Stimulated activated CD4-positive, alpha-beta T cell treated with anti-CD3 and anti-CD28 coated beads, TNF-alpha, amount 100 ng/mL, for 1 hour (primary cell): ENCODE data around the gene CLIC6.
A peak's percentile ranks its signal among the peaks of the same experiment; 100 is the strongest.

Experiments used
- DNase-seq, 3 donors: peaks; one replicate each; pipeline ENCODE4 v3.0.0-alpha.2; 2020; ENCODE audit warnings: low read depth in 3 of 3, low spot score in 1 of 3

CLIC6 gene

DNA sequence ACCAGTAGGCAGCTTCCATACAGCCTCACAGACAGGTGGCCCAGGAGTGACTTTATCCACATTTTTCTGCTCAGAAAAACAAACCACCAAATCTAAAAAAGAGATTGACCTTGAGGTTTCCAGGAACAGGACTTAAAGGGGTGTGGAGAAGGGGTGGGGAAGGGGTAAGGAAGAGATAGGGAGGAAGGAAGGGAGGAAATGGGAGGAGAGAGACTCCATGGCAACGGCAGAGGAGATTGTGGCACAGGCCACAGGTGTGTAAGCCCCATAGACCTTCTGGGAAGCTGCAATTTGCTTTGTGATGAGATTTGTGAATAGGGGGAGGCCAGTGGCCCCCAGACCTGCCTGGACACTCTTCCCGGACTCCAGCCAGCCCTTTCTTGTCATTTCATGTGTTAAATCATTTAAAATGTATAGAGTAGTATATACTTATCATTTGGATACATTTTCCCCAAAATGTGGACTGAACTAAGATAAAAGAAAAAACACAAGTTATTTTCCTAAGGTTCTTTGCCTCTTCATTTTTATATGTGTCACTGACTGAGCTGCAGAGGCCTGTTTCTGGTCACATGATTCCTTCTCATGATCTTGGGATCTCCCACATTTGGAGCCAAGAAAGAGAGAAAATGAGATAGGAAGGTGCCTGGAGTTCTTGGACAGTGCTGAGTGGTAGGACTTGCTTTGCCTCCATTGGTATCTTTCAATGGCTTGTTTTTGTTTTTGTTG is 55.5 kb downstream of the CLIC6 start:
- no peak for DNase-seq

GRCh38 chr21:34724857-34725195 is 56.0 kb downstream of the CLIC6 start:
- DNase-seq, result no peak

DNA sequence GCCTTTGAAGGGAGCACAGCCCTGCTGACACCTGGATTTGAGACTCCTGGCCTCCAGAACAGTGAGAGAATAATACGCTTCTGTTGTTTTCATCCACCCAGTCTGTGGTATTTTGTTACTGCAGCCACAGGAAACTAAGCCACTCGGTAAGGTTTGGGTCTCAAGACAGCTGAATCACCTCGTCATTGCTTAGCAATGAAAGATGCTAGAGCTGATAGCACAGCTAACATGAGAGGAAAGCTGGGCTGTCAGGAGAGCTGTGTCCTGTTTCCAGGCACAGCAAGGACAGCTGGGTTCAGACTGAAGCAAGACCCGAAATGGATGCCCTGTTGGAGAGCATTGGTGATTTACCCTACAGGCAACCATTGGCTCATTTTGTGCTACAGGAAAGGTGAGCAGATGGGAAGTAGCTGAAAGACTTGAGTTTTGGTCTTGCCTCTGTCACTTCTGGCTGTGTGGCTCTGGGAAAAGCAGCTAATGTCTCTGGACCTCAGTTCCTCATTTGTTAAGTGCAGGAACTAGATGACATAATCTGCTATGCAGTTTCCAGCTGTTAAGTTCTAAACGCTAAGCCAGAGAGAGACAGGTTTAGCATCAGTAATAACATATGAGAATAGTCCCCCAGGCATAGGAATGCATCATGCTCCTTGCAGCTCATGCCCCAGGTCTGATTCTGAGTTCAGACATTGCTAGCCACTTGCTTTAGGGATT is 58.0 kb downstream of the CLIC6 start:
- DNase-seq, result no peak

DNA sequence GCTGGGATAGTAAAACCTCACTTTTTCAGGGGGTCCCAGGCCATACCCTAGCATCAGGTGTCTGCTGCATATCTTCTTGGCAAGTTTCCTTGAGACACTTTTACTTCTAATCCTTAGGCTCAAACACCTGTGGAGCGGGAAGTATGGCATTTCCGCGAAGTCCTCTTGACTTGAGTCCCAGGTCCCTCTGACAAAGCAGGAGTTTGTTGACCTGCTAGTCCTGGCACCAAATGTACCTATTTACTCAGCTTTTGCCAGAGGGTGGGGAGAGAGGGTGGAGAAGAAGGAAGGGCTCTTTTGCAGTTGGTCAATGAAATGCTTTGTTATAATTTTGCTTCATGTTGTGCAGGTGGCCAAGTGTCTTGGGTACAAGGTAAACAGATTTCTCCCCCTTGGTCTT is 59.7 kb downstream of the CLIC6 start:
- DNase-seq, result no peak

DNA sequence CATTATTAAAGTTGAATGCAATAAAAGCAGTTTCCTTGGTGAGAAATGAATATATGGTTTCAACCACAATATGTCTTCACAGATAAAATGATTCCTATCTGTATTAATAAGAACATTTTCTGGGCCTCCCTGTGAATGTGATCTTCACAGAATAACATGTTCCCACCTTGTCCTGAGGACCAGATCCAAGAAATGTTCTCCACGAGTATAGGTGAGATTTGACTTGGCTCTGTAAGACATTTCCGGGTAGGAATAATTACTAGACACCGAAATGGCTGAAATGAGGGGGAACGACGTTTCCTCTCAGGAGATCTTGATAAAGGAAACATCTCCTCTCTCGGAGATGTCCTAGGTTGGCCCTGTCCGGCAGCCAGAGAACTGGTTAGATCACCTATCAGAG is 61.4 kb downstream of the CLIC6 start:
- no peak for DNase-seq

DNA sequence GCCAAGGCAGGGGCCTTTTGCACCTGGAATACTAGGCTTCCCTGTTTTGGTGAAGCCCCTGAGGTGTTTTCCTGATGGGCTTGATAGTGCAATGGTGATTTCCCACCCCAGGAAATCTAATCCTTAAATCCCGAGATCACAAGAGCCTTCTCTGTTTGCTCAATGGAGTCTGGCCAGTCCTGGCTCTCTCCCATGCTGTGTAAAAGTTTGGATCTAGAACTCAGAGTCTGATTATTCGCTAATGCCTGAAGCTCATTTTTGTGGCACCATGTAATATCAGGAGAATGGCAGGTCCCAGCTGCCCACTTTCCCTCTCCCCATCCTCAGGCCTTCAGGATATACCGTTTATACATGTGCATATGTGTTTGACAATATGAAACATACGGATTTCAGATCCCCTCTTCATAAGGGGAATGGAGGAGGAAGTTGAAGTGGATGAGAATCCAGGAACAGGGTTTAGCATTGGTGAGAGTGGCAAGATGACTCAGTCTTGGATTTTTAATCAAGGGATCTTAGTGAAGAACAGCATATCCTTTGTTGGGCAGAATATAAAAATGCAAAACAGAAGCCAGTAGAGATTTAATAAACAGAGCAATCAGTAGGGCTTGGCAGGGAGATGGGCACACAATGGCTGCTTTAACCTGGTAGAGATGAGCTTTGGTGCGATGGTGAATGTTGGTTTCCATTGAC is 62.1 kb downstream of the CLIC6 start:
- no peak for DNase-seq

DNA sequence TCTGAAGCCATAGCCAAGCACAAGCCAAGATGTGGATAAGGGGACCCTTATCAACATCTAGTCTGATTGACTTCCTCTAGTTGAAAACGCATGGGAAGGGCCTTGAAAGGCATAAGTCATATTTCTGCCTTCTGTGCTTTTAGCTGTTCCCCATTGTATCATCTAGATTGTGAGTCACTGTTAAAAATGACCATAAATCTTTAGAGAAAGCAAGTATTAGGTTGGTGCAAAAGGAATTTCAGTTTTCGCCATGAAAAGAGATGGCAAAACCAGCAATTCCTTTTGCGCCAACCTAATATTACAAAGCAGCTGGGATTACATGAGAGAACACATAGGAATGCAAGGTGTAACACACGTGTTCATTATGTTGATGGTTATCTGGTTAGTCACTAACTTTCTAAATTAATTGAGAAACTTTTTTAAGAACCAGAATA is 63.6 kb downstream of the CLIC6 start:
- no peak for DNase-seq

DNA sequence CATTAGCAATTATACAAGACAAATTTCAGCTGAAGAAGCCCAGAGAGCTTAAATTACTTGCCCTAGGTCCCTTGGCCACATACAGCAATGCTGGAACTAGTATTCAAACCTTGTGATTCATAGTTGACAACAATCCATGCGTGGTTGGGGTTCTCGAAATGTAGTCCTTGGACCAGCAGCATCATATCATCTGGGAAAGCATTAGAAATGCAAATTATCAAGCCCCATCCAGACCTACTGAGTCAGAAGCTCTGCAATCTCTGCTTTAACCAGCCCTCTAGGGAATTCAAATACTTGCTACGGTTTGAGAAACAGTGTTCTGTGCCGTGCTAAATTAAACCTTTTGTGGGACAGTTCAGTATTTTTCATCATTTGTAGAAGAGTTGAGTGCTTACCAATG is 65.1 kb downstream of the CLIC6 start:
- DNase-seq, result no peak

DNA sequence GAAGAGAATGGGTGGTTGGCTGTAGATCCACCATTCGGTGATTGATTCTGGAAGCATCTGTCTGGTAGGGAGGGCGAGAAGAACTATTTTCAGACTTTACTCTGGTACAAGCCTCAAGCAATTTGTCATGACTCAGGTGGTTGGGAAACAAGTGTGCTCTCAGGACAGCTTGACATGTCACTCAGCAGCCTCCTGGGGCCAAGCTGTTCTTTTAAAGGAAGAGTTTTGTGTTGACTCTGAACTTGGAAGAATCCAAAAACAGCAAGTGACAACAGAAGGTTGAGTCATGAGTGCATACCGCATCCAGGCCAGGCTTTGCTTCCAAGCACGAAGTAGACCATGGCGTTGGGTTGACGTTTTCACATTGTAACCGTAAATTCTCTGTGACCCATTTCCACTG is 65.9 kb downstream of the CLIC6 start:
- no peak for DNase-seq

- DNase-seq, result no peak
Measured at GRCh38 chr21:34736116-34736874, 67.5 kb downstream of the CLIC6 start.

- no peak for DNase-seq
Measured at GRCh38 chr21:34737115-34737514, 68.3 kb downstream of the CLIC6 start.

GRCh38 chr21:34740198-34740597 is 71.4 kb downstream of the CLIC6 start:
- DNase-seq, result no peak

- no peak for DNase-seq
Measured at GRCh38 chr21:34743285-34743684, 74.5 kb downstream of the CLIC6 start.

GRCh38 chr21:34743831-34744230 is 75.0 kb downstream of the CLIC6 start:
- DNase-seq, result no peak

DNA sequence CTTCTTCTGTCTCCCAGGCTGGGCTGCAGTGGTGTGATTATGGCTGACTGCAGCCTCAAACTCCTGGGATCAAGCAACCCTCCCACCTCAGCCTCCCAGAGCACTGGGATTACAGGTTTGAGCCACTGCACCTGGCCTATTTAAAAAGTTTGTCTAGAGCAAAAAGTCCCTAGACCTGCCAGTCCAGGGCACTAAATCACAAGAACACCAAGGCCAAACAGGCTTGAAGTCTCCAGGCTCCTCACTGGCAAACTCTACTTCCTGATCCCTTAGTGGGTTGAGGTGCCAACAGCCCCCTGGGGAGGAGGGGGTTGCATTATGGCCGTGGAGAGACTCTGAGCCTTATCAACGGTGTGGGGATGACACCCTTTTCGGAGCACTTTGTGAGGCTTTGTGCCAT is 76.0 kb downstream of the CLIC6 start:
- no peak for DNase-seq

DNA sequence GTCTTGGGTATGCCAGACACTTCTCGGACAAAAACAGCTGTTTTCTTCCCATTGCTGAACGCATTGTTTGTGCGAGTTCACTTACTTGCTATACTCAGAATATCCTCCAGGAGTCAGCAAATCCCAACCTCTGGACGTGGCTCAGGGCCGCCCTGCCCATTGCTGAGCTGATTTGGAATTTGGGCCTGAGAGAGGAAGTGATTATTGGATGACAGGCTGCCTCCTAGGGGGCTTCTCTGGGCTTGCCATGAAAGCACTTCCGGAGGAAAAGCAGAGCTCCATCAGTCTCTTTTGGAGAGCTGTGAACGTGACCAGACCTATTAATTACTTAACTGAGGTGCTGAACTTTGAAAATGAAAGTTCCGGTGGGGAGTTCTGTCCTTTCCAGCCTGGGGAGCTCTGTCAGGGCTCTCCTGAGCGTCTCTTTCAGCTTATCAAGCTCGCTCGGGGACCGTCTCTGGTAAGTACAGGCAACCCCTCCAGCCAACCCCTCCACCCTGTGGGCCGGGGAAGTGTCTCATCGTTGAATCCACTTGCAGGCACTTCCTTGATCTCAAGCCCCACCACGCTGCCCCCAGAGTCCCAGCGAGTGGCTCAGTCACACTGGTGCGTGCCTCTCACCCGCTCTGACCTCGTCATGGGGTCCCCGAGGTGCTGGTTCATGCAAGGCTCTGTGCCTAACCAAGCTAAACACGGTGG is 76.9 kb downstream of the CLIC6 start:
- DNase-seq, result peak; percentile 7 to 27 (median 13)

DNA sequence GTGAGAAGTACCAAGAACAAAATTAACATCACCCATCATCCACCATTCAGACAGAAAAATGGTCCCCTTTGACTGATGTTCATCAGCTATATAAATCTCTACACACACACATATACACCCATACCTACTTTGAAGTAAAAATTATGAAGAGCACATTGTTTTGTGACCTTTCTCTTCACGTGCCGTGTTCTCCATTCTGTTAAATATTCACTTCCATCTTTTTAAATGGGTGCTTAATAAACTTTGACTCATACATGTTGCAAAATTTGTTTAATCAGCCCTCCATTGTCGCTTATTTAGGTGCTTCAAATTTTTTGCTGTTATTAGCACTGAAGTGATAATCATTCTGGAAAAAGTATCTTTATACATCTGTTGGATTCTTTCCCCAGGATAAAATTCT is 80.1 kb downstream of the CLIC6 start:
- DNase-seq, result no peak

GRCh38 chr21:34754690-34755647 is 86.2 kb downstream of the CLIC6 start:
- no peak for DNase-seq

DNA sequence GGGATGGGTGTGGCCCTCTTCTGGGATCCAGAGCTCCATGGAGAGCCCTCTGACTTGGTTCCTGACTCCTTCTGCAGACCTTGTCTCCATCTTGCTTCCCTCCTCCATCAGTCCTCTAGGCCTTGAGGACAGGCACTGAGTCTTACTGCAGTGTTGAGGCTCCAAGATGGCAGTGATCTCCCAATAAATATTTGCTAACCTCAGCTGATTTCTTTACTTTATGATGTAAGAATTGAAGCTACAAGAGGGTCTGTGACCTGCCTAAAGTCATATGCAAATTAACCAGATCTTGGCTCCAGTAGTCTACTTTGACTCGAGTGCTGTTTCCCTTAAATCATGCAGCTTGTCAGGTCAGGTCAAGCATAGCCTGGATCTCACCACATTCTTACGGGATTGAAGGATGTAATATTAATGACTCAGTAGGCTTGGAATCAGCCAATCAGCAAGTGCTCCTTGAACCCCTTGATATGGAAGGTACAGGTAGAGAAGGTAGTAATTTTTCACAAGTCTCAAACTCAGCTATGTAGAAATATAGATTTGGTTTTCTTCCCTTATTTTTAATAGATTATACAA is 93.0 kb downstream of the CLIC6 start:
- no peak for DNase-seq

- no peak for DNase-seq
Measured at GRCh38 chr21:34762786-34763185, 94.0 kb downstream of the CLIC6 start.
